Activated naive CD4-positive, alpha-beta T cell treated with Interleukin-2 at 50 U/mL for 16 hours (primary cell): ENCODE measurements around the gene MLC1.
A peak's percentile ranks its signal among the peaks of the same experiment; 100 is the strongest.

Experiments used
- DNase-seq: peaks from one replicate; pipeline ENCODE4 v3.0.0-alpha.2; 2020

Gene MLC1

GRCh38 chr22:50034126-50035081 is 50.8 kb downstream of the MLC1 start:
- DNase-seq: no peak

GRCh38 chr22:50032941-50033601 is 52.2 kb downstream of the MLC1 start:
- no peak for DNase-seq

GRCh38 chr22:50032109-50032871 is 52.9 kb downstream of the MLC1 start:
- DNase-seq: no peak

- DNase-seq: no peak
Observed at GRCh38 chr22:50031189-50032091, 53.8 kb downstream of the MLC1 start.

GRCh38 chr22:50030297-50031188 is 54.7 kb downstream of the MLC1 start:
- peak; percentile 84 for DNase-seq

GRCh38 chr22:50027639-50028537 is 57.3 kb downstream of the MLC1 start:
- peak; percentile 76 for DNase-seq

- DNase-seq: no peak
Observed at GRCh38 chr22:50025993-50026392, 59.2 kb downstream of the MLC1 start.

- no peak for DNase-seq
Observed at GRCh38 chr22:50022171-50022819, 62.9 kb downstream of the MLC1 start.

GRCh38 chr22:50020606-50021005 is 64.6 kb downstream of the MLC1 start:
- no peak for DNase-seq

- DNase-seq: no peak
Observed at GRCh38 chr22:50019316-50019715, 65.9 kb downstream of the MLC1 start.

- peak; percentile 41 for DNase-seq
Observed at GRCh38 chr22:50018608-50019285, 66.5 kb downstream of the MLC1 start.

- DNase-seq: no peak
Observed at GRCh38 chr22:50017701-50018224, 67.5 kb downstream of the MLC1 start.

GRCh38 chr22:50016988-50017700 is 68.1 kb downstream of the MLC1 start:
- peak; percentile 87 for DNase-seq

GRCh38 chr22:50016308-50016987 is 68.8 kb downstream of the MLC1 start:
- DNase-seq: no peak

- DNase-seq: no peak
Observed at GRCh38 chr22:50015451-50016307, 69.5 kb downstream of the MLC1 start.

GRCh38 chr22:50014655-50015401 is 70.4 kb downstream of the MLC1 start:
- no peak for DNase-seq
